Medulla oblongata (tissue), 1 donor: Measurements from ENCODE around the gene ZKSCAN3.
A peak's percentile ranks its signal among the peaks of the same experiment; 100 is the strongest.
"Not testable (repeated sequence)": the region's sequence is repeated elsewhere in the genome, so short reads cannot be mapped to it uniquely, and the experiment has no call there.

Source experiments
- DNase-seq: peaks from one replicate; pipeline ENCODE4 v3.0.0-alpha.2; 2015; ENCODE audit errors: extremely low spot score

ZKSCAN3 gene

DNA sequence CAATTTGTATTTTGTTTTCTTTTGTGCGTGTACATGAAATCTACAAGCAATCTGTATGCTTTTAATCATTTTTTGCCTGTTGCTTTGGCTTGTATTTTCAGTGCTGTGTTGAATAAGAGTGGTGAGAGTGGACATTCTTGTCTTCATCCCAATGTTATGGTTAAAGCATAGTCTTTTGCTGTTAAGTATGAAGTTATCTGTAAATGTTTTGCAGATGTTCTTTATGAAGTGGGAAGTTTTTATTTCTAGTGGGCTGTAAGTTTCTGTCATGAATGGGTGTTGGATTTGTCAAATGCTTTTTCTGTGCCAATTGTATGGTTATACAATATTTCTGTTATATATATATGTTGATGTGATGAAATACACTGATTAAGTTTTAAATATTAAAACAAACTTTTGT is 24.2 kb downstream of the ZKSCAN3 start:
- no peak for DNase-seq

- no peak for DNase-seq
Measured at GRCh38 chr6:28377879-28378278, 28.1 kb downstream of the ZKSCAN3 start.

DNA sequence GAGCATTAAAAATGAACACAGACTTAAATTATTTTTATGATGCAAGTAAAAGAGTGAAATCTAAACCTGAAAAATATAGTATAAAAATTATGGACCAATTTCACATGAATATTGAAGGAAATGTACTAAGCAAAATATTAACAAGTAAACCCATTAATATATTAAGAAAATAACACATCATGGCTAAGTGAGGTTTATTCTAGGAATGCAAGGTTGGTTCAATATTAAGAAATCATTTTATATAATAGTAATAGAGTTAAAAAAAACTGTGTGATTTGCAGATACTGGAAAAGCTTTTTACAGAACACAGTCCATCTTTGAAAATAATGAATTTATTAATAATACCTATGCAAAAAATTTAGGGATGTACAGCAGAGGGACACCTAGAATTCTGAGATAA is 28.9 kb downstream of the ZKSCAN3 start:
- DNase-seq = no peak

DNA sequence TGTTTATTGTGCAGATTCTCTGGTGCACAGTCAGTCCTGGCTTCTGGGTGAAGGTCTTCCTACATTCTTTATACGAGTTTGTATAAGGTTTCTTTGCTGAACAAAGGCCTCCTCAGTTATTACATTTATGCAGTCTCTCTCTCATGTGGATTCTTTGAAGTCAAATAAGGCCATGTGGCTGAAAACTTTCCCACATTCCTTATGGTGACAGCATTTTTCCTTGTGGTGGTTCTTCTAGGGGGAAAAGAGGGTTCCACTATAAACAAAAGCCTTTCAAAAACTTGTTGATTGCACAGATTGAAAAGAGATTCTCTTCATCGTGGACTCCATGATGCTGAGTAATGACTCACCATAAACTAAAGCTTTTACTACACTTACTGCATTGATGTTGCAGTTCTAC is 30.6 kb downstream of the ZKSCAN3 start:
- no peak for DNase-seq

- peak; percentile 80 for DNase-seq
Measured at GRCh38 chr6:28383235-28384142, 33.7 kb downstream of the ZKSCAN3 start.

DNA sequence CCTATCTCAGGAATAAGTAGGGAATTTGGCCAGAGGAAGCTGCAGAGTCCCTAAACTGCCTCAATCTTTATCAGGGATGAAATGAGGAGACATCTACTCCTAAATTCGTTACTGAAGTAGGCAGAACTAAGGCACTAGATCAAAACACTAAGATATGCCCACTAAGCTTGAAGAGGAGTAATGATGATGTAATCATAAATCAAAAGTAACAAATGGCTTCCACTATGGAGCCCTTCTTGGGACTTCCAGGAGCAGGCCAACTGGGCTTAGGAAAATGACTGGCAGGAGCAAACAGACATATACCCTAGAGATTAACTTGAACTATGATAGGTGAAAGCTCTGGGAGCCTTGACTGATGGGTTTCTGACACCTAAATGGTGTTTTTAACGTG is 34.4 kb downstream of the ZKSCAN3 start:
- DNase-seq = no peak

- no peak for DNase-seq
Measured at GRCh38 chr6:28390688-28391087, 40.9 kb downstream of the ZKSCAN3 start.

- DNase-seq = no peak
Measured at GRCh38 chr6:28393912-28394662, 44.3 kb downstream of the ZKSCAN3 start.

GRCh38 chr6:28395918-28396317 is 46.2 kb downstream of the ZKSCAN3 start:
- DNase-seq = no peak

DNA sequence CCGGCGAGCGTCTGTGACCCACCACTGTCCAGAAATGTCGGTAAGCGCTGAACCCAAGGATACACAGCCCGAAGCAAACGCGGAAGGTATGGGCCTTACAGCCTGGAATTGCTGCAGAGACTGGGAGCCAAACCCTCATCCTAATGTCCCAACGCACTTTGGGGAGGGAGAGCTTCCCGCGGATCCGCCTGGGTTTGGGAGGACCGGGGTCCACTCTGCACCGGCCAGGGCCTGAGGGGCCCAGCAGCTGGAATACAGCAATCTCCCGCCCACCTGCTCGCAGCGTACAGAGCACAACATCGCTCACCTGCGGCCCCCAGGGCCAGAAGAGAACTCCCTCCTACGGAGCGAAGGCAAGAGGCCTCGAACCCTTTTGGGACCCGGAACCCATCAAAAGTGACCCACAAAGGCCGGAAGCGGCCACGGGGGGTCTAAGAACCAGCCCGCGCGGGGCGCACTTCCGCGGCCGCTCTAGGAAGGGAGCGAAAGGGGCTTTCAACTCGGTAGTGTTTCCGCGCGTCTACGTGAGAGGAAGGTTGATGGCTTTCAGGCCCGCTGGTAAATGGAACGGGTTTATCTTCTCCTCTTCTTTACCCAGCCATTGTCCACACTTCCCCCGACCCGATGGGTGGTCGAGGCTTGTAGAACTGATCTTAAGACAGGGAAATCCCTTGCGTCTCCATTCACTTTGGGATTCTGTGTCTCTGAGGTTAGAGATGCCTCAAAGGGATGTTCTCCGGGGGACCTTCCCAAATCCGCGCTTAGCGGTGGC is 49.8 kb downstream of the ZKSCAN3 start, which contains the start of gene ZSCAN12:
ZSCAN12 (minus strand) TSS at position 398 of the 772 bp plus-strand sequence. CDS start 1,342 bp downstream, outside the sequence.
- peak; percentile 87 for DNase-seq

GRCh38 chr6:28400122-28400451 is 50.3 kb downstream of the ZKSCAN3 start:
- no peak for DNase-seq

- no peak for DNase-seq
Measured at GRCh38 chr6:28401172-28401571, 51.4 kb downstream of the ZKSCAN3 start.

DNA sequence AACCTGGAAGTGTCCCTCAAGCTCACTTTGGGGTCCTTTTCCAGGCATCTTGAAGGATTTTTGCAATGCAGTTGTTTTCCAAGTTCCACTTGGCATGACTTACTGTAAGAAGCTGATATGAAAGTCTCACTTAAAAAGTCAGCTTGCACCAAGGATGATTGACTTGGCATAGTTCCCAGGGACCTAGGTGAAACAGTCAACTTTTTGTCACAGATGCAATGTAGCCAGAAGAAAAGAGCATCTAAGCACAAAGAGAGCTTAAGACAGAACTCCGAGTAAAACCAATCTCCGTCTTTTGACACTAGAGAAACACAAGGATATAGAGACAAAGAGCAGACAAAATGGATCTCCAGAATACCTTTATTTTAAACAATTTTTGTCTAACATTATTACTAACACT is 52.5 kb downstream of the ZKSCAN3 start:
- no peak for DNase-seq

GRCh38 chr6:28403923-28404322 is 54.2 kb downstream of the ZKSCAN3 start:
- DNase-seq = not testable (repeated sequence)

DNA sequence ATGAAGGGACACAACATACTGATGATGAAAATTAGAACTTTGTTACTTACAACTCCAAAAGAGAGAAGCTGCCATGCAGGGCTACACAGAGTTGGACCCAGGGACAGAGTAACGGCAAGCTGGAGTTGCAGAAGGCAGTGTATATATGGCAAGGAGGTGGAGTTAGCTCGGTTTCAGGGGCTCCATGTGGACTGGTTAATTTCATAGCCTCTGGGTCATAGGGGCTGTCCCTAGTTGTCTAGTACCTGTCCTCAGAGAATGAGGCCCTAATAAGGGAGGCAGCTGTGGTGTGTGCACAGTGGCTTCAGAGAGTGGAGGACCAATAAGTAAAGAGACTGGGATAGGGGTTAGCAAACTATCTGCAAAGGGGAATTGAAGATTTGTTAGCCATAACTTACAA is 57.7 kb downstream of the ZKSCAN3 start:
- no peak for DNase-seq

DNA sequence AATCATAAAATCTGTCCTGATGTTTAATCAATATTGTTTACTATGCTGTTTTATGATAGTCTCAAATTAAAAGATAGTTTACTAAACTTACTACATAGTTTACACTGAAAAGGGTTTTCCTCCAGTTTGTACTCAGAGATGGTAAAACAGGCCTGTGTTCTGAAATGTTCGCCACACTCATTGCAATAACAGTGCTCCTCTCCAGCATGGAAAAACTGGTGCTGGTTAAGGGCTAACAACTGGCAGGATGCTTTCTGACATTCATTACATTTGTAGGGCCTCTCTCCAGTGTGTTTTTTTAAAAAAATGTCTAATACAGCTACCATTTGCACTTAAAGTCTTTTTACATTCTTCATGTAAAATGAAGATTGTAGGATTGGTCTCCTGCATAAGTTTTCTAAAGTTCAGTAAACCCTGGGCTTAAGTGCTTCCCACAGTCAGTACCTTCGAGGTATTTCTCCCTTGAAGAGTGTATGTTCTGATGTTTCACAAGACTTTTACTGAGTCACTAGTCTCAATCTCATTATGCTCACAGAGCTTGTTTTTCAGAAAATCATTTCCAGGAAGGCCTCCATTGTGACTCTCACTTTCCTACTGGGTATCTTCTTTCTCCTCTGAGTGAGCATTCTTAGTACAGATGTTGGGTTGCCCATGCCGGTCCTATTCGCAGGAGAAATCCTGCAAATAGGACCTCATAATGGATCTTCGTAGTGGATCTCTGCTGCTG is 58.5 kb downstream of the ZKSCAN3 start:
- no peak for DNase-seq

GRCh38 chr6:28410767-28411166 is 61.0 kb downstream of the ZKSCAN3 start:
- no peak for DNase-seq

GRCh38 chr6:28413681-28414080 is 63.9 kb downstream of the ZKSCAN3 start:
- no peak for DNase-seq
